Left cardiac atrium (tissue), 4 donors: Measurements from ENCODE around the gene PICK1. TPM values are rescaled to one million over a fixed set of nuclear protein-coding genes. Genes with fewer than 3 reads are reported as not detected.

ENCODE experiments used
- ATAC-seq, 2 donors: fragments of 200-7000 bp; cut with Tn5 transposase; one replicate each; pipeline ENCODE4 v1.9.1; 2020; ENCODE audit warnings: mild to moderate bottlenecking in 2 of 2, moderate library complexity in 2 of 2
- DNase-seq: peaks from one replicate; pipeline ENCODE4 v3.0.0-alpha.2; 2020
- intact Hi-C, 2 donors: fragments of 100-400 bp; cut with DNase I; formaldehyde crosslinking; loops; one replicate each; pipeline versions ENCODE4 v1.14.1 to v1.15.1; 2022 to 2023
- long read RNA-seq: library from polyadenylated mRNA; unstranded; transcript quantifications from one replicate; pipeline ENCODE4 v2.0.0, GENCODE V29; 2021
- total RNA-seq, 2 donors: library from RNA; stranded (reverse); fragmentation: NEBNext Ultra II Directional; extraction: Animal tissue kit (Norgen Biotek cat#: 25700); gene quantifications; one replicate each; pipeline ENCODE4 v1.2.1, GENCODE V29; 2021
- donor health status: DM: no; HTN: yes; CAD: no.
- donor health status: DM: no; HTN: yes; CAD: no; lungs with severe emphysema.
- donor health status: DM: yes; HTN: yes; CAD: no.
- donor health status: Dilated cardiomyopathy.

Gene PICK1
- total RNA-seq = 10 to 100 TPM; 19.4 to 21.0 TPM
- long read RNA-seq, partial matches to known transcripts = 0 of 12 reads
- long read RNA-seq, other reads (novel, unspliced or antisense) = 7 of 12 reads

DNA sequence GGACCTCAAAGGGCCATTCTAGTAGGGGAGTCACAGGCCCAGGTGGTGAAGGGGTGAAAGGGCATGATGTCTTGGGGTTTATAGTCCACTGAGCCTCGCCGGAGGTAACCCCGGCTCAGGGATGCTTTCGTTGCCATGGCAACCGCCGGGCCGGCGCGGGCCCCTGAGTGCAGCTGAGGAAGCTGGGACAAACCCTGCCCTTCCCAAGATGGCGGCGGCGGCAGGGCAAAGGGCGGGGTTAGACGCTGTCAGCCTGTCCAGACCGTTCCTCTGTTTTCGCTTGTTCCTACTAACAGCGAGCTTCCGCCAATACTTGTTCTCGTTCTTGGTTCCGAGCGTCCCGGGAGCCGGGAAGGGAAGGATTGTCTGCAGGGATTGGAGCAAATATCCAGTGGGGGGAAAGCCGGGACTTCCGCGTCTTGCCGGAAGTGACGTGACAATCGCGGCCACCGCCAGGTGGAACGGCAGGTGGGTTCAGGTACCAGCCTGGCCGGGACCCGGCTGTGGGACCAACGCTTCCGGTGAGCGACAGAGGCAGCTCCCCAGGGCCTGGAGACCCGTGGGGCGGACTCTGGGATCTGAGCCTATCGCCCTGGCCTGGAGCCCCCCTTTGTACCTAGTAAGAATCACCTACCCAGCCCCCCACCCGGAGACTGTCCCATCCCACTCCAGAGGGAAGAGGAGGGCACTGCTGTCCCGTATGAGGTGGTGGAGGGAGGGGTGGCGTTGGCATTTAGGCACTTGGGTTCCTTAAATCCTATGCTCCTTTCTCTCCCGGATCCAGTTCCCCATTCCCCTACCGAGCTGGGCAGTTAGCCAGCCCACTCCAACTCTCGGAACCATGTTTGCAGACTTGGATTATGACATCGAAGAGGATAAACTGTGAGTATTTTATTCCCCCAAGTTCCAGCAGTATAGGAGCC lies at the start of gene PICK1:
PICK1 (plus strand) TSS at position 436 of the 923 bp plus-strand sequence; CDS start at position 842, 406 bp downstream.
- intact Hi-C loops = loop anchor here (10.0 kb wide), 2 partner anchors 48 to 518 kb away; partner anchors contain the start of gene DMC1 (in 1 of the 2)
- peak; percentile 91 for DNase-seq
- ATAC-seq = peak; percentile 95

GRCh38 chr22:38009000-38009806 lies 48.0 kb upstream of the PICK1 start:
- DNase-seq = no peak
- no peak for ATAC-seq
- intact Hi-C loops = no loop called here

DNA sequence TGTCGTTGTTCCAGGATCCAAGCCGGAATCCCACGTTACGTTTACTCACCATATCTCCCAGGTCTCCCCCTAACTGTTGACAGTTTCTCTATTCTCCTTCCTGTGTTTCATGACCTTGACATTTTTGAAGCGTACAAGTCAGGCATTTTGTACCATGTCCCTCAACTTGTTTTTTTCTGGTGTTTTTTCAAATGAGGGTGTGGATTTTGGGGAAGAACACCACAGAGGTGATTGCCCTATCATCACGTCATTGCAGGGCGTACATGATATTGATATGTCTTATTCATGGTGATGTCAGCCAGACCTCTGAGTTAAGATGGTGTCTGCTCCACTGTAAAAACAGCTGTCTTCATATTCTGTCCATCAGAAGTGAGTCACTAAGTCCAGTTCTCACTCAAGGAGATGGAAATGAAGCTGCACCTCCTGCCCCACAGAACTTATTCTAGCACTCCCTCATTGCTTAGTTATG lies 44.6 kb upstream of the PICK1 start:
- no peak for DNase-seq
- no peak for ATAC-seq
- intact Hi-C loops = no loop called here

- DNase-seq = no peak
Observed at GRCh38 chr22:38014083-38014482, 43.1 kb upstream of the PICK1 start.

DNA sequence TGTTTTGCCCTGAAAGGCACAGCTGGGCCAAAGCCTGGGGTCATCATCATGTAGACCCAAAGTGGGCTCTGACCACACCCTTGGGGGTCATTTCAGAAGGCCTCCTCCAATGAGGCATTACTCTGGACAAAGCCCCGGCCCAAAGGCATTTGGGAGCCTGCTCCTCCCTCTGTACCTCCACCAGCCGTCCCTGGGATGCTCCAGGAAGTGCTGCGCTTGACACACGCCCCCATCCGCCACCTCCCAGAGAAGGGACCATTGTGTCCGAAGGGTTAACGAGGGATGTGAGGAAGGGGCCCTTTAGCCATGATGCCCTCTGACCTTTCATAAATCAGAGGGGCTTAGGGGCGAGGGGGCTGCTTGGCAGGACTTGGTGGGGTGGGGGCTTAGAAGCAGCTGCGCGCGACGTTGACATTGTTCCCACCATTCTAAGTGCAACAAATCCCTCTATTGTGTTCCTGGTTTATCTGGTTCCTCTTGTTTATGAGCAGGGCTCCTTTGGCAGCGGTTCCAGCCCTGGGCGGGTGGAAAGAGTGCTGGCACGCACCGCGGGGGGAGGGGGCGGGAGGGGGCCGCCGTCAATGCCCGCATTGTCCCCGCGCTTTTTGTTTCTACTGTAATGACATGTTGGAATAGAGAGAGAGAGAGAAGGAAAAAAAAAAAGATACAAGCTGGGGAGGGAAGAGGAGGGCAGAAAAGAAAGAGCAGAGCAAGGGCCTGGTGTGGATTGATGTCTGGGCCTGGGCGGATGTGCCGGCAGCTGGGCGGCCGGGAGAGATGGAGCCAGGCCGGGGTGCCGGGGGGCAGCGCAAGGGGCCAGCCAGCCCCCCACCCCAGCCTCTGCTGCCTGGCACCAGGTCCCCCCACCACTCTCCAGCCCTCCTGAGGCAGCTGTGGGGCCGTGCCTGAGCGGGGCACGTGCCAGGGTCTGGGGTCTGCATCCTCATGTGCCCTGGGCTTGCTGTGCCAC lies 40.7 kb upstream of the PICK1 start:
- intact Hi-C loops = no loop called here
- DNase-seq (peak; percentile 72), ATAC-seq (peak; percentile 39 to 66)

More at GRCh38 chr22:38014083-38014482, 43.1 kb upstream of the PICK1 start:
- ATAC-seq = no peak
- intact Hi-C loops = no loop called here

- peak; percentile 85 to 88 for ATAC-seq
Observed at GRCh38 chr22:38017272-38017920, 39.8 kb upstream of the PICK1 start.

GRCh38 chr22:38017939-38018885 lies 39.0 kb upstream of the PICK1 start:
- ATAC-seq = no peak
- DNase-seq = no peak
- intact Hi-C loops = no loop called here

More at GRCh38 chr22:38017272-38017920, 39.8 kb upstream of the PICK1 start:
- intact Hi-C loops = no loop called here
- peak; percentile 88 for DNase-seq

DNA sequence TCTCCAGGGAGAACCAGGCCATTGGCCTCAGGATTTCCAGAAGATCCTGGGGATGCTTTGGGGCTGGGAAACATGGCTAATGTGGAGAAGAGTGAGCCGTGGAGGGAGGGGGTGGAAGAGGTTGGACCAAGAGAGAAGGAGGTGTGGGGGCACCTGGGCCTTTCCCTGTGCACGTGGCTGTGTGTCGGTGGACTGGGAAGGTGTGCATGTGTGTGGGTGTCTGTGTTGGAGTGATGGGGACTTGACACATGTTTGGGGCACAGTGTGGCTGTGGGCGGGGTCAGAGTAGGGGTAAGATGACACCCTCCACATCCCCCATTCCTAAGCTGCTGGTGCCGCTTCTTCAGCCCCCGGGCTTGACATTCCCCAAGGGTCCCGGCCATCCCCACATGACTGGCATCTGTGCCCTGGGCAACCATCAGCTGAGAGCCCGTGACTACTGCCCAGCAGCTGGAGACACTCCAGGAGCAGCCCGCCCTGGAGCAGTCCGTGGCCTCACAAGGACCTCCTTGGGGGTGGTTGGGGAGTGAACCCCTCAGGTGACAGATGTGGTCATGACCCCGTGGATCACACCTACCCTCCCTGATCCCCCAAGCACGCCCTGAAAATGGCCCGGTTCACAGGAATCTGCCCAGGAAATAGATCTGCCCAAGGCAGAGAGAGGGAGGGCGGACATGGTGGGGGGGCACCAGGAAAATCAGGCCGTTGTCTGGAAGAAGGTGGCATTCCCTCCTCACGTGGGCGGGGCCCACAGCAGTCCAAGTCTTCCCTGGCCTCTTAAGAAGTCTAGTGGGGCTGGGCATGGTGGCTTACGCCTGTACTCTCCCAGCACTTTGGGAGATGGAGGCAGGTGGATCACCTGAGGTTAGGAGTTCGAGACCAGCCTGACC lies 38.0 kb upstream of the PICK1 start:
- ATAC-seq (no peak), DNase-seq (no peak)
- intact Hi-C loops = no loop called here

DNA sequence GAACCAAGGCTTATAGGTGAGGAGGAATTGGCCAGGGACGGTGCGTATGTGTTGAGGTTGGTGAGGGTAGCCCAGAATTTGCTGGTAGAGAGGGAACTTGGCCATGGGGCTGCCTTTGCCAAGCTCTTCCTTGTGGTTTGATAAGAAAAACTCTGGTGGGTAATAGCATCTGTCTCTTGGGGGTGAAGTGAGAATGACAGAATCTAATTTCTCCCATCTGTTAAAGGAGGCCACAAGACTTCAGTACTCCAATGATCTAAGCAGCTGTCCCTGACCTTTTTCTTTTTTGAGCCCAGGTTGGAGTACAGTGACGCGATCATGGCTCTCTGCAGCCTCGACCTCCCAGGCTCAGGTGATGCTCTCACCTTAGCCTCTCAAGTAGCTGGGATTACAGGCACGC lies 36.0 kb upstream of the PICK1 start:
- ATAC-seq (no peak), DNase-seq (no peak)
- intact Hi-C loops = no loop called here

- intact Hi-C loops = no loop called here
- no peak for DNase-seq
- ATAC-seq = no peak
Observed at GRCh38 chr22:38023045-38023444, 34.2 kb upstream of the PICK1 start.

- intact Hi-C loops = no loop called here
- ATAC-seq (no peak), DNase-seq (no peak)
Observed at GRCh38 chr22:38025514-38025913, 31.7 kb upstream of the PICK1 start.

GRCh38 chr22:38026130-38027111 lies 30.8 kb upstream of the PICK1 start:
- DNase-seq (no peak), ATAC-seq (no peak)
- intact Hi-C loops = no loop called here

- ATAC-seq (no peak), DNase-seq (no peak)
- intact Hi-C loops = no loop called here
Observed at GRCh38 chr22:38027487-38027886, 29.7 kb upstream of the PICK1 start.

DNA sequence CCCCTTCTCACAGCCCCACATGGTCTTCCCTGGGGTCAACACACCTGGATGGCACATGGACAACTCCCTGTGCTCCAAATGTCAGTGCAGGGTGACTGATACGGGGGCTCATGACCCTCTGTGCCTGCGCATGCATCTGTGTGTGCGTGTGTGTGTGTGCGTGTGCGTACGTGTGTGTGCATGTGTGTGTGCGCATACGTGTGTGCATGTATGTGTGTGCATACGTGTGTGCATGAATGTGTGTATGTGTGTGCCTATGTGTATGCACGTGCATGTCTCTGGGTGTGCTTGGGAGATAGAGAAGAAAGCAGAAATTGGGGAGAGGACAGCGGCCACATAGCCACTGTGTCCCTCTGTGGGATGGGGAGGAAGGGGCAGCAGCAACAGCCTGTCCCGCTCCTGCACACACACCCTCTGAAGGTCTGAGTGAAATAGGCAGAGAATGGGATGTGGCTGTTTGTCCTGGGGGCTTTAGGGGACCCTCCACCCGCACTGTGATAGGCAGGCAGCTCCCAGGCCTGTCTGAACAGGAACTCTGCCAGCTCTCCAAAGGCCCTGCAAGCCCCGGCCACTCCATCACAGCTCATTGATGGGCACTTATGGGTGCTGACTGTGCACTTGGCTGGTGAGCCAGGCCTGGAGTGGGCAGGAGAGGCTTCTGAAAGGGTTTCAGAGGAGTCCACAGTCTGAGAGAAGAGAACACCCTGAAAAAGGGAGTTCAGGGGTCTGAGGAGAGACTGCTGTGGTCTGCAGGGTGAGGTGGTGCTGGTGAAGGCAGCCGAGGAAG lies 28.7 kb upstream of the PICK1 start:
- intact Hi-C loops = no loop called here
- DNase-seq (no peak), ATAC-seq (no peak)
